Stimulated activated naive CD4-positive, alpha-beta T cell (primary cell): ENCODE data around the gene ATF7.
"Not testable (repeated sequence)": the region's sequence is repeated elsewhere in the genome, so short reads cannot be mapped to it uniquely, and the experiment has no call there.

Experiments used
- DNase-seq, 6 experiments: peaks; one replicate each; lab custom pipeline; 2025; lab: John Stamatoyannopoulos, UW

The ATF7 gene

GRCh38 chr12:53626702-53627169 lies 554 bp upstream of the ATF7 start:
- DNase-seq, result no peak

- peak in 1 of 6 experiments; percentile 18 for DNase-seq
Measured at GRCh38 chr12:53625373-53625945, 723 bp downstream of the ATF7 start.

GRCh38 chr12:53624956-53625355 lies 1.2 kb downstream of the ATF7 start:
- DNase-seq, result no peak

- no peak for DNase-seq
Measured at GRCh38 chr12:53624458-53624857, 1.7 kb downstream of the ATF7 start.

- no peak for DNase-seq
Measured at GRCh38 chr12:53623548-53624385, 2.4 kb downstream of the ATF7 start.

GRCh38 chr12:53622724-53623123 lies 3.5 kb downstream of the ATF7 start:
- no peak for DNase-seq

GRCh38 chr12:53618275-53618674 lies 7.9 kb downstream of the ATF7 start:
- no peak for DNase-seq

GRCh38 chr12:53617700-53618099 lies 8.5 kb downstream of the ATF7 start:
- DNase-seq, result no peak

GRCh38 chr12:53616950-53617349 lies 9.2 kb downstream of the ATF7 start:
- no peak for DNase-seq

- no peak for DNase-seq
Measured at GRCh38 chr12:53613821-53614220, 12.4 kb downstream of the ATF7 start.

GRCh38 chr12:53612978-53613377 lies 13.2 kb downstream of the ATF7 start:
- no peak for DNase-seq

GRCh38 chr12:53611304-53611703 lies 14.9 kb downstream of the ATF7 start:
- DNase-seq, result no peak

GRCh38 chr12:53606688-53607087 lies 19.5 kb downstream of the ATF7 start:
- DNase-seq, result not testable (repeated sequence)

GRCh38 chr12:53604581-53604980 lies 21.6 kb downstream of the ATF7 start:
- DNase-seq, result no peak

GRCh38 chr12:53603804-53604203 lies 22.4 kb downstream of the ATF7 start:
- no peak for DNase-seq

GRCh38 chr12:53603196-53603595 lies 23.0 kb downstream of the ATF7 start:
- DNase-seq, result no peak

GRCh38 chr12:53602176-53602864 lies 23.9 kb downstream of the ATF7 start:
- DNase-seq, result no peak

- no peak for DNase-seq
Measured at GRCh38 chr12:53601296-53601847, 24.8 kb downstream of the ATF7 start.

GRCh38 chr12:53600490-53601295 lies 25.5 kb downstream of the ATF7 start:
- no peak for DNase-seq

- DNase-seq, result no peak
Measured at GRCh38 chr12:53599579-53599978, 26.6 kb downstream of the ATF7 start.

GRCh38 chr12:53598971-53599370 lies 27.2 kb downstream of the ATF7 start:
- not testable (repeated sequence) for DNase-seq

GRCh38 chr12:53596920-53597363 lies 29.2 kb downstream of the ATF7 start:
- DNase-seq, result no peak
